Astrocyte (in vitro differentiated cells and primary cell): ENCODE data around the gene AMDHD2.

Experiments
- EZH2 ChIP-seq: IDR thresholded peaks from 2 replicates; pipeline ENCODE4 v1.6.1; 2012; ENCODE audit warnings: mild to moderate bottlenecking, low read length, inconsistent platforms; ENCODE audit not compliant: insufficient read depth
- TF ChIP-seq, protein P1 (sequence below): IDR thresholded peaks from 2 replicates; pipeline ENCODE4 v1.5.1; 2011; ENCODE audit warnings: low read depth, mild to moderate bottlenecking, inconsistent platforms, low read length, moderate library complexity; ENCODE audit not compliant: insufficient read depth

DNA sequence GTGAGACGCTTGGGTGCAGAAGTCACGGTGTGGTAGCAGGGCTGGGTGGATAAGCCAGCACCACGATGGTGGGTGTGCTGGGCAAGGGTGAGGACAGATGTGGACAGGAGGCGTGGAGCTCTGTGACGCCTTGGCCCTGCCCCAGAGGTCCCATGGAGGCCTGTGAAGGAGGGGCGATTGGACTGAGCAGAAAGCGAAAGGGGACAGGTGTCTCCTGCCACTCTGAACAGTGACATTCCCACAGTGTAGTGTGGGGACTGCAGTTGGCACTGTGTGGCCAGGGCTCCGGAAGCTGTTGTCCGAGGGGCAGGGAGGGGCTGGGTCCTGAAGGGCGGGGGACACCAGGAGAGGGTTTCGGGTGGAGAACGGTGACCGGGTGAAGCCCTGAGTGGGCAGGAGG is 37.9 kb upstream of the AMDHD2 start:
- TF ChIP-seq, protein P1, sequence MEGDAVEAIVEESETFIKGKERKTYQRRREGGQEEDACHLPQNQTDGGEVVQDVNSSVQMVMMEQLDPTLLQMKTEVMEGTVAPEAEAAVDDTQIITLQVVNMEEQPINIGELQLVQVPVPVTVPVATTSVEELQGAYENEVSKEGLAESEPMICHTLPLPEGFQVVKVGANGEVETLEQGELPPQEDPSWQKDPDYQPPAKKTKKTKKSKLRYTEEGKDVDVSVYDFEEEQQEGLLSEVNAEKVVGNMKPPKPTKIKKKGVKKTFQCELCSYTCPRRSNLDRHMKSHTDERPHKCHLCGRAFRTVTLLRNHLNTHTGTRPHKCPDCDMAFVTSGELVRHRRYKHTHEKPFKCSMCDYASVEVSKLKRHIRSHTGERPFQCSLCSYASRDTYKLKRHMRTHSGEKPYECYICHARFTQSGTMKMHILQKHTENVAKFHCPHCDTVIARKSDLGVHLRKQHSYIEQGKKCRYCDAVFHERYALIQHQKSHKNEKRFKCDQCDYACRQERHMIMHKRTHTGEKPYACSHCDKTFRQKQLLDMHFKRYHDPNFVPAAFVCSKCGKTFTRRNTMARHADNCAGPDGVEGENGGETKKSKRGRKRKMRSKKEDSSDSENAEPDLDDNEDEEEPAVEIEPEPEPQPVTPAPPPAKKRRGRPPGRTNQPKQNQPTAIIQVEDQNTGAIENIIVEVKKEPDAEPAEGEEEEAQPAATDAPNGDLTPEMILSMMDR = no peak
- no peak for TF ChIP-seq EZH2
